PC-9 (cell line): Measurements from ENCODE around the gene CBY3. TPM values are rescaled to one million over a fixed set of nuclear protein-coding genes. Genes with fewer than 3 reads are reported as not detected.
A peak's percentile ranks its signal among the peaks of the same experiment; 100 is the strongest.

Experiments used
- BruUV-seq: library from RNA; stranded (reverse); fragments of 400-500 nt; replicated peaks from 2 replicates; lab custom pipeline; 2021; lab: Mats Ljungman, UMichigan
- CTCF ChIA-PET: fragments of 300-600 bp; sonication (Branson Sonifier 250); formaldehyde crosslinking; loops from one replicate; lab custom pipeline; 2022; ENCODE audit warnings: antibody characterized with exemption; lab: Charles Lee
- POLR2A ChIA-PET: fragments of 300-600 bp; sonication (Branson Sonifier 250); formaldehyde crosslinking; loops from one replicate; lab custom pipeline; 2022; ENCODE audit warnings: antibody characterized with exemption; ENCODE audit not compliant: unreplicated experiment; lab: Charles Lee
- DNase-seq, 2 experiments: peaks; one replicate each; pipeline versions ENCODE4 v3.0.0 to v3.0.0-alpha.2; 2015 to 2022; ENCODE audit warnings: mixed read lengths in 1 of 2
- H2AFZ ChIP-seq: fragments of 200-600 bp; sonication (generic); 2 replicates; pipeline ENCODE4 v1.8.1; 2017; ENCODE audit warnings: antibody characterized with exemption
- H3F3A ChIP-seq: fragments of 200-600 bp; sonication (generic); 2 replicates; pipeline ENCODE4 v1.8.1; 2017; ENCODE audit warnings: antibody characterized with exemption, mild to moderate bottlenecking, low read depth; ENCODE audit not compliant: insufficient read depth
- H3K27ac ChIP-seq: fragments of 200-600 bp; sonication (generic); 2 replicates; pipeline ENCODE4 v1.6.1; 2016; ENCODE audit warnings: mixed run types
- H3K27me3 ChIP-seq: fragments of 200-600 bp; sonication (generic); 2 replicates; pipeline ENCODE4 v1.6.1; 2016; ENCODE audit warnings: low read depth, mixed run types; ENCODE audit not compliant: insufficient read depth
- H3K36me3 ChIP-seq: fragments of 200-600 bp; sonication (generic); 2 replicates; pipeline ENCODE4 v1.6.1; 2016; ENCODE audit warnings: low read depth, mixed run types
- H3K4me1 ChIP-seq: fragments of 200-600 bp; sonication (generic); replicated peaks from 2 replicates; pipeline ENCODE4 v1.6.1; 2016; ENCODE audit warnings: mixed run types; ENCODE audit not compliant: insufficient read depth
- H3K4me2 ChIP-seq: fragments of 200-600 bp; sonication (generic); 2 replicates; pipeline ENCODE4 v1.6.1; 2017; ENCODE audit warnings: mixed run types
- H3K4me3 ChIP-seq: fragments of 200-600 bp; sonication (generic); 2 replicates; pipeline ENCODE4 v1.6.1; 2016; ENCODE audit warnings: mixed run types
- H3K79me2 ChIP-seq: fragments of 200-600 bp; sonication (generic); 2 replicates; pipeline ENCODE4 v1.6.1; 2017; ENCODE audit warnings: low read depth, mixed run types
- H3K9me2 ChIP-seq: fragments of 200-600 bp; sonication (generic); 2 replicates; pipeline ENCODE4 v1.8.1; 2017; ENCODE audit warnings: mild to moderate bottlenecking; ENCODE audit not compliant: insufficient read depth
- H3K9me3 ChIP-seq: fragments of 200-600 bp; sonication (generic); 2 replicates; pipeline ENCODE4 v1.8.1; 2016; ENCODE audit warnings: low read depth; ENCODE audit not compliant: insufficient read depth
- H4K20me1 ChIP-seq: fragments of 200-600 bp; sonication (generic); 2 replicates; pipeline ENCODE4 v1.8.1; 2017; ENCODE audit not compliant: insufficient read depth
- EZH2 ChIP-seq: fragments of 200-600 bp; sonication (generic); IDR thresholded peaks from 2 replicates; pipeline ENCODE4 v1.8.0; 2017; ENCODE audit warnings: antibody characterized with exemption, low read depth
- intact Hi-C: fragments of 100-400 bp; cut with micrococcal nuclease; formaldehyde crosslinking; loops from one replicate; pipeline ENCODE4 v1.10.0; 2022; ENCODE audit not compliant: unreplicated experiment
- total RNA-seq: library from RNA; stranded (reverse); gene quantifications from 2 replicates; pipeline ENCODE4 v1.2.3, GENCODE V29; 2021
- TF ChIP-seq, protein P1 (sequence below): fragments of 200-600 bp; sonication (generic); conservative IDR thresholded peaks from 2 replicates; pipeline ENCODE4 v1.6.1; 2017; ENCODE audit warnings: mixed run types, antibody characterized with exemption, mild to moderate bottlenecking, moderate library complexity

CBY3 gene
- total RNA-seq, 1 experiment from 2014 or later: not detected

DNA sequence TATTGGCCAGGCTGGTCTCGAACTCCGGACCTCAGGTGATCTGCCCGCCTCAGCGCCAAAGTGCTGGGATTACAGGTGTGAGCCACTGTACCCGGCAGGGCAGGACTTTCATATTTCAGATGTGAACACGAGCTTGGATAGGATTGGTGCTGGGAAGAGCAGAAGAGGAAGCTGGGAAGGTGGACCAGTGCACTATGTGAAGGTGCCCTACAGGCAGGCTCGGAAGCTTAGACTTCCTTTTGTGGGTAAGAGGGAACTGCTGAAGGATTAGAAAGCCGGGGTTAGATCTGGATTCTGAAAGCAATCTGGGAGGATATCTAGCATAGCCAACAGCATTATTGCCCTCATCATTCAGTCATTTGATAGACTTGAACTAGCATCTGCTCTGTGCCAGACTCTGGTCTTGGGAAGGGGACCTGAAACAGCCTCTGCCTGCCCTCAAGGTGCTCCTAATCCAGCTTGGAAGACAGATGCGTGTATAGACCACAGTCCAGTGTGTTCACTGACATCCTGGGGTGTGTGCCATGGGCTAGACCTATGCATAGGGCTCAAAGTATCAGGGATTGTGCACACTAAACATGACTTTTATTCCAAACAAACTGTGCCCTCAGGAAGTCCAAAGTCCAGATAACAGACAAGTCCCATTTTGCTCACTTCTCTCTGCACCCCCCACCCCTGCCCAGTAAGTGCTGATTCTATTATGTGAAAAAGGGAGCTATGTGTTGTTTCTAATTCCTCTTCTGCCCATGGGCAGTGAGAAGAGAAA is 637 bp downstream of the CBY3 start:
- DNase-seq: no peak
- no peaks in the 10 kb centered on the region for H3K9me2 ChIP-seq
- BruUV-seq: no TSS peak
- H3K27ac ChIP-seq: no peak overlapping the region
- ChIA-PET POLR2A (interaction anchor here (0.7 to 0.8 kb wide), 2 partner anchors 74 to 108 kb away, joined by 5 to 26 read pairs; no protein-coding TSS in a partner anchor), CTCF (no interaction called here)
- no peak overlapping the region for H3K4me3 ChIP-seq
- H3K4me1 ChIP-seq: peaks cover 31% of the 10 kb centered on the region
- TF ChIP-seq EZH2: no peak
- TF ChIP-seq, protein P1, sequence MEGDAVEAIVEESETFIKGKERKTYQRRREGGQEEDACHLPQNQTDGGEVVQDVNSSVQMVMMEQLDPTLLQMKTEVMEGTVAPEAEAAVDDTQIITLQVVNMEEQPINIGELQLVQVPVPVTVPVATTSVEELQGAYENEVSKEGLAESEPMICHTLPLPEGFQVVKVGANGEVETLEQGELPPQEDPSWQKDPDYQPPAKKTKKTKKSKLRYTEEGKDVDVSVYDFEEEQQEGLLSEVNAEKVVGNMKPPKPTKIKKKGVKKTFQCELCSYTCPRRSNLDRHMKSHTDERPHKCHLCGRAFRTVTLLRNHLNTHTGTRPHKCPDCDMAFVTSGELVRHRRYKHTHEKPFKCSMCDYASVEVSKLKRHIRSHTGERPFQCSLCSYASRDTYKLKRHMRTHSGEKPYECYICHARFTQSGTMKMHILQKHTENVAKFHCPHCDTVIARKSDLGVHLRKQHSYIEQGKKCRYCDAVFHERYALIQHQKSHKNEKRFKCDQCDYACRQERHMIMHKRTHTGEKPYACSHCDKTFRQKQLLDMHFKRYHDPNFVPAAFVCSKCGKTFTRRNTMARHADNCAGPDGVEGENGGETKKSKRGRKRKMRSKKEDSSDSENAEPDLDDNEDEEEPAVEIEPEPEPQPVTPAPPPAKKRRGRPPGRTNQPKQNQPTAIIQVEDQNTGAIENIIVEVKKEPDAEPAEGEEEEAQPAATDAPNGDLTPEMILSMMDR: no peak
- peaks cover 23% of the 10 kb centered on the region for H3K79me2 ChIP-seq
- H4K20me1 ChIP-seq: no peaks in the 10 kb centered on the region
- no peaks in the 10 kb centered on the region for H3K9me3 ChIP-seq
- H2AFZ ChIP-seq: no peak overlapping the region
- intact Hi-C loops: no loop called here
- H3K27me3 ChIP-seq: no peaks in the 10 kb centered on the region
- peaks cover 25% of the 10 kb centered on the region; the same call in 1 of the 2 replicates for H3F3A ChIP-seq
- H3K4me2 ChIP-seq: no peak overlapping the region
- no peaks in the 10 kb centered on the region for H3K36me3 ChIP-seq

DNA sequence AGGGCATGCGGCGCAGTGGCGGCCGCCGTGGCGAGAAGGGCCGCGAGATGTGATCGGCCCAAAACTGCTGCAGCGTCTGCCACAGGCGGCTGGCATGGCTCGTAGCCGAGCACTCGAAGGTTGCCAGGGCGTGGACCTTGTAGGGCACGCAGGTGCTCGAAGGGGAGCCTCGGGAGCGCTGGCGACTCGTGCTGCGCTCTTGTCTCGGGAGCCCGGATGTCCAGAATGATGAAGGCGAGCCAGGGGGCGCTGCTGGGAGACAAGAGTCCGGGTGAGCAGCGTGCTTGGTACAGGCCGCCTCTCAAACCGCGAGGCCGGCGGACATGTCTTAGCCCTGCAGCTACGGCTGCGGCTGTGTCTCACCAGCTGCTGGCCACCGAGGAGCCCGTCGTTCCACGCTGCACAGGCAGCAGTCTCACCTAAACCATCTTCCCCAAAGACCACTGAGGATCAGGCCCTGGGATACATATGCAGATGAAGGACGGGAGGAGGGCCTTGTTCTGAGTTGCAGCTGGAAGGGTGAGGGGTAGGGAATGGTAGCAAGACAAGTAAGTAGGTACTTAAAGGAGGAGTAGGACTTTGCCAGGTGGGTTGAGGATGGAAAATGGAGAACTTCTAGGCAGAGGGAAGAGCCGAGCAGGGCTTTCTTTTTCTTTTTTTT is 1.7 kb downstream of the CBY3 start:
- Histone ChIP-seq H4K20me1 (no peaks in the 10 kb centered on the region), H3K4me3 (peak overlapping the region; percentile 69), H3K4me1 (peaks cover 31% of the 10 kb centered on the region), H3K9me3 (no peaks in the 10 kb centered on the region), H3K27me3 (no peaks in the 10 kb centered on the region), H3F3A (peaks cover 25% of the 10 kb centered on the region; the same call in 1 of the 2 replicates), H3K9me2 (no peaks in the 10 kb centered on the region), H2AFZ (peak overlapping the region; percentile 94), H3K4me2 (peak overlapping the region; percentile 88), H3K36me3 (no peaks in the 10 kb centered on the region), H3K79me2 (peaks cover 23% of the 10 kb centered on the region), H3K27ac (no peak overlapping the region)
- intact Hi-C loops: no loop called here
- BruUV-seq: no TSS peak
- no peak for TF ChIP-seq EZH2
- TF ChIP-seq, protein P1: no peak
- POLR2A ChIA-PET: no interaction called here
- no peak for DNase-seq
- CTCF ChIA-PET: no interaction called here

DNA sequence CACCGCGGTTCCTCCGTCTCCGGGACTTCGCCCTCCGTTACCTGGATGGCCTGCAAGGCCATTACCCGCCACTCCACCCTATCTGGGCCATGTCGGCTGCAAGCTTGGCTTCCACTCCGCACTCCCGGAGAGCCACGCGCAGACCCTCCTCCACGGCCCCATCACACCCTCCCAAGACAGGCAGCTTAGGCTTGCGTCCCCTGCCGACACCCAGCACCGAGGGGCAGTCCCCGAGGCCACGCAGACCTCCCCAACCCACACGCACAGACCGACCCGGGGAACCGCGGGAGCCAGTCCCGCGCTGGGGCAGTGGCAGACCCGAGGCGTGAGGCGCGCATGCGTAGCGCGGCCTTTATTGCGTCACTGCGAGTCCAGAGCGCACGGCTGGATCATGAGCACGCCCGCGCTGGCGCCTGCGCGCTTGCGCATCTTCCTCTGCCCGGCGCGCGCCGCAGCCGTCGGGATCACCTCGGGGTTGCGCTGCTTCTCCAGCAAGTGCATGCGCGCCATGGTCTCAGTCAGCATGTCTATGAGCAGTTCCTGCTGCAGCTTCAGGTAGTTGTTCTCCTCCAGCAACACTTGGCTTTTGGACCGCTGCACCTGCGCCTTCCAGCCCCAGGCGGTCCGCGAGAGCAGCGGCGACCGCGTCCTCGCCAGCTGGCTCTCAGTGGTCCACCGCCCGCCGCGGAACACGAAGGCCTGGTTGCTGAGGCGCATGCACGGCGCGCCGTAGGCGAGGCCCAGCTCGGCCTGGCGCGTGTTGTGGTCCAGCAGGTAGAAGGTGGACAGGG is 2.4 kb downstream of the CBY3 start:
- Histone ChIP-seq H3K9me3 (no peaks in the 10 kb centered on the region), H3K79me2 (peaks cover 23% of the 10 kb centered on the region), H3K4me2 (peak overlapping the region; percentile 88), H2AFZ (peak overlapping the region; percentile 94), H3K4me1 (peaks cover 31% of the 10 kb centered on the region), H3K27me3 (no peaks in the 10 kb centered on the region), H3K36me3 (no peaks in the 10 kb centered on the region), H3K9me2 (no peaks in the 10 kb centered on the region), H3K27ac (peak overlapping the region; percentile 18; the same call in 1 of the 2 replicates), H3K4me3 (peak overlapping the region; percentile 69), H3F3A (peaks cover 25% of the 10 kb centered on the region; the same call in 1 of the 2 replicates), H4K20me1 (no peaks in the 10 kb centered on the region)
- TF ChIP-seq EZH2: no peak
- intact Hi-C loops: loop anchor here (1.0 kb wide), 1 partner anchor 20 kb away; the partner anchor contains the start of gene CANX
- DNase-seq: peak; percentile 80 to 94
- ChIA-PET POLR2A (interaction anchor here (0.5 kb wide), 1 partner anchor 375 kb away, joined by 3 read pairs; no protein-coding TSS in a partner anchor), CTCF (no interaction called here)
- no TSS peak for BruUV-seq
